22Rv1 (cell line): ENCODE results near the gene CNTRL.

Source experiments
- CTCF ChIP-seq: fragments of 450-650 bp; IDR thresholded peaks from 2 replicates; pipeline ENCODE4 v1.5.1; 2017; ENCODE audit warnings: mild to moderate bottlenecking
- ZFX ChIP-seq: fragments of 450-650 bp; IDR thresholded peaks from 2 replicates; pipeline ENCODE4 v1.6.1; 2017; ENCODE audit warnings: antibody characterized with exemption, borderline replicate concordance

DNA sequence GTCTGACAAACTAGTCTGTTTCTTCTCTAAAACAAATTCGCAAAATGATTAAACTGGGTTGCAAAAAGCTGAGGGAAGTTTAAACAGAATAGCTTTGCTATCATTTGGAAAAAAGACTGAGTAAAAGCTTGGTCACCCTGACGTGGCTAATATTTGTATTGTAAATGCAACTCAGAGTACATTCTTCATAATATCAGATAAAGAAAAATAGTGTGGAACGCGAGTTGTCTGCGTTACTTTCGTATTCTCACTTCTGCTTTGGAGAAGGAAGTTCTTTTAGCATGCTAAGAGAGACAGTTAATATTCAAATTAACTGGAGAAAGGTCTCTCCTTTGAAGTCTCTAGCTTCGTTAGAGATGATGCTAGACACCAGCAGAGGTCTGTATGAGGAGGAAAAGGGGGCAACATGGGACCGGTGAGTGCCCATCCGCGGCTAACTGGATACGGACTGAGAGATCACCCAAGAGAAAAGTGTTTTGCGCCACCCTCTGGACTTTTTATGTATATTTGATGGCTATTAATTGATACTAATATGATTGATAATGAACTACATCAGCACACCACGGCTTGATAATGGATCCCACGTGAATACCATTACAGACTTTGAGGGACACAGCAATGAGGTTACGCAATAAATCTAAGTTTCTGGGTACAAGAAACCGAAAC lies 2.9 kb upstream of the CNTRL start:
- TF ChIP-seq CTCF = peak; percentile 45
- TF ChIP-seq ZFX = no peak
